ENCODE data around the gene ATRIP. TPM values are rescaled to one million over a fixed set of nuclear protein-coding genes. Genes with fewer than 3 reads are reported as not detected.
"Not testable (repeated sequence)": the region's sequence is repeated elsewhere in the genome, so short reads cannot be mapped to it uniquely, and the experiment has no call there.

The ATRIP gene
- total and polyA plus RNA-seq, 2 of the 4 experiments (the other 2 are of a cell fraction), result 6.8 to 10.8 TPM

DNA sequence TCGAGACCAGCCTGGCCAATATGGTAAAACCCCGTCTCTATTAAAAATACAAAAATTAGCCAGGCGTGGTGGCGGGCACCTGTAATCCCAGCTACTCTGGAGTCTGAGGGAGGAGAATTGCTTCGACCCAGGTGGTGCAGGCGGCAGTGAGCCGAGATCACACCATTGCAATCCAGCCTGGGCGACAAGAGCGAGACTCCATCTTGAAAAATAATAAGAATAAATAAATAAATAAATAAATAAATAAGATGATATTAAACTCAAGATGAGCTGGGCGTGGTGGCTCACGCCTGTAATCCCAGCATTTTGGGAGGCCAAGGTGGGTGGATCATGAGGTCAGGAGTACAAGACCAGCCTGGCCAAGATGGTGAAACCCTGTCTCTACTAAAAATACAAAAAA, 34.4 kb downstream of the ATRIP start:
- H2BK5ac ChIP-seq (ENCODE audit: low read depth, low read length, poor library complexity, severe bottlenecking); in situ Hi-C loops (cut with MboI; ENCODE audit: low sequenced_read_pairs); H2BK120ac ChIP-seq (ENCODE audit: low read depth, low read length); H3K27me3 ChIP-seq (ENCODE audit: control insufficient read depth, insufficient read depth, low read length); intact Hi-C loops (cut with micrococcal nuclease); H3K9me3 ChIP-seq (ENCODE audit: control insufficient read depth, insufficient read depth, low read length); H3K79me1 ChIP-seq (ENCODE audit: low read depth in 1 of 2, low read length in 2 of 2); CTCF ChIA-PET; H3K56ac ChIP-seq (ENCODE audit: extremely low read depth, insufficient read depth, low read length); H2BK15ac ChIP-seq (ENCODE audit: low read depth, low read length); POLR2A ChIA-PET (ENCODE audit: unreplicated experiment); H2AK9ac ChIP-seq (replicated peaks; ENCODE audit: low read depth, low read length, poor library complexity); H3K27ac ChIP-seq (ENCODE audit: insufficient read depth, low read length); H3K18ac ChIP-seq (ENCODE audit: low read depth, low read length); H3K4me2 ChIP-seq (ENCODE audit: low read depth, low read length); H4K5ac ChIP-seq (ENCODE audit: low read depth, low read length); H4K20me1 ChIP-seq (ENCODE audit: insufficient read depth, low read length); H2AK5ac ChIP-seq (ENCODE audit: low read depth, low read length); H3K23ac ChIP-seq (ENCODE audit: low read depth, low read length); H3K9ac ChIP-seq (ENCODE audit: low read depth, low read length); dilution Hi-C loops (cut with HindIII; ENCODE audit: low sequenced_read_pairs, unreplicated experiment); BruUV-seq (replicated peaks); H3K4ac ChIP-seq (ENCODE audit: low read depth, low read length); H3K14ac ChIP-seq (replicated peaks; ENCODE audit: low read depth, low read length); H2AFZ ChIP-seq (replicated peaks; ENCODE audit: low read length, poor library complexity); H3K4me1 ChIP-seq (ENCODE audit: control insufficient read depth, insufficient read depth, low read length); H3K4me3 ChIP-seq (ENCODE audit: insufficient read depth, low read depth, low read length); H3K9me1 ChIP-seq (ENCODE audit: insufficient read depth, low read length); H4K91ac ChIP-seq (ENCODE audit: insufficient read depth, low read depth, low read length); H2BK20ac ChIP-seq (ENCODE audit: low read depth, low read length); H4K8ac ChIP-seq (ENCODE audit: low read depth in 2 of 2, low read length in 2 of 2); ATAC-seq (ENCODE audit: low read depth); DNase-seq: not testable (repeated sequence)
- H3K36me3 ChIP-seq (ENCODE audit: control insufficient read depth, insufficient read depth, low read length), result peaks cover 11% of the 10 kb centered on the region; the same call in 1 of the 2 replicates
- no CpG with 5 or more reads among the region's 11 CpGs for WGBS, 2 experiments (ENCODE audit: extremely low coverage in 2 of 2, insufficient read length in 1 of 2)

DNA sequence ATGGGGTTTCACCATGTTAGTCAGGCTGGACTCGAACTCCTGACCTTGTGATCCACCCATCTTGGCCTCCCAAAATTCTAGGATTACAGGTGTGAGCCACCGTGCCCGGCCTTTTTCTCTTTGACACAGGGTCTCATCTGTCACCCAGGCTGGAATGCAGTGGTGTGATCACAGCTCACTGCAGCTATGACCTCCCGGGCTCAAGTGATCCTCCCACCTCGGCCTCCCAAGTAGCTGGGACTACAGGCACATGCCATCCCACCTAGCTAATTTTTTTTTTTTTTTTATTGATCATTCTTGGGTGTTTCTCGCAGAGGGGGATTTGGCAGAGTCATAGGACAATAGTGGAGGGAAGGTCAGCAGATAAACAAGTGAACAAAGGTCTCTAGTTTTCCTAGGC, 36.3 kb downstream of the ATRIP start:
- H3K4me3 ChIP-seq (ENCODE audit: insufficient read depth, low read depth, low read length); H3K27ac ChIP-seq (ENCODE audit: insufficient read depth, low read length); intact Hi-C loops (cut with micrococcal nuclease); CTCF ChIA-PET; H3K27me3 ChIP-seq (ENCODE audit: control insufficient read depth, insufficient read depth, low read length); H2AFZ ChIP-seq (replicated peaks; ENCODE audit: low read length, poor library complexity); H2AK5ac ChIP-seq (ENCODE audit: low read depth, low read length); H3K79me1 ChIP-seq (ENCODE audit: low read depth in 1 of 2, low read length in 2 of 2); H3K4ac ChIP-seq (ENCODE audit: low read depth, low read length); H3K9ac ChIP-seq (ENCODE audit: low read depth, low read length); POLR2A ChIA-PET (ENCODE audit: unreplicated experiment); H2BK5ac ChIP-seq (ENCODE audit: low read depth, low read length, poor library complexity, severe bottlenecking); H2BK20ac ChIP-seq (ENCODE audit: low read depth, low read length); H3K56ac ChIP-seq (ENCODE audit: extremely low read depth, insufficient read depth, low read length); H4K8ac ChIP-seq (ENCODE audit: low read depth in 2 of 2, low read length in 2 of 2); H3K23ac ChIP-seq (ENCODE audit: low read depth, low read length); H3K9me3 ChIP-seq (ENCODE audit: control insufficient read depth, insufficient read depth, low read length); H4K20me1 ChIP-seq (ENCODE audit: insufficient read depth, low read length); H2BK15ac ChIP-seq (ENCODE audit: low read depth, low read length); dilution Hi-C loops (cut with HindIII; ENCODE audit: low sequenced_read_pairs, unreplicated experiment); ATAC-seq (ENCODE audit: low read depth); in situ Hi-C loops (cut with MboI; ENCODE audit: low sequenced_read_pairs); H2BK120ac ChIP-seq (ENCODE audit: low read depth, low read length); H4K5ac ChIP-seq (ENCODE audit: low read depth, low read length); H2AK9ac ChIP-seq (replicated peaks; ENCODE audit: low read depth, low read length, poor library complexity); H3K36me3 ChIP-seq (ENCODE audit: control insufficient read depth, insufficient read depth, low read length); BruUV-seq (replicated peaks); H4K91ac ChIP-seq (ENCODE audit: insufficient read depth, low read depth, low read length); H3K14ac ChIP-seq (replicated peaks; ENCODE audit: low read depth, low read length); DNase-seq; H3K4me1 ChIP-seq (ENCODE audit: control insufficient read depth, insufficient read depth, low read length); H3K4me2 ChIP-seq (ENCODE audit: low read depth, low read length); H3K9me1 ChIP-seq (ENCODE audit: insufficient read depth, low read length); H3K18ac ChIP-seq (ENCODE audit: low read depth, low read length): not testable (repeated sequence)
- WGBS, 2 experiments (ENCODE audit: extremely low coverage in 2 of 2, insufficient read length in 1 of 2), result 100% methylated on average over 2 of the region's 6 CpGs; no CpG with 5 or more reads in 1 of the 2 experiments

Data from IMR-90 (cell line).